ENCODE measurements around the gene PI4KA.
"Not testable (repeated sequence)": the region's sequence is repeated elsewhere in the genome, so short reads cannot be mapped to it uniquely, and the experiment has no call there.

The PI4KA gene

DNA sequence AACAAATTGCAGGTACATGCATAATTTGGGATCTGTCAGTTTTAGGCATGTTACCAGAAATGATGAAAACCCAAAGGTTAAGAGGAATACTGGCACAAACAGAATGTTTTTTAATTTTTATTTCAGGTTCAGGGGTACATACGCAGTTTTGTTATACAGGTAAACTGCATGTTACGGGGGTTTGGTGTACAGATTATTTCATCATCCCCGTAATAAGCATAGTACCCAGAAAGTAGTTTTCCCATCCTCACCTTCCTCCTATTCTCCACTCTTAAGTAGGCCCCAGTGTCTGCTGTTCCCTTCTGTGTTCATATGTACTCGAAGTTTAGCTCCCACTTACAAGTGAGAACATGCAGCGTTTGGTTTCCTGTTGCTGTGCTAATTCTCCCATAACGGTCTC, 33.0 kb downstream of the PI4KA start:
- no peak for DNase-seq (ENCODE audit: low read depth)
- TF ChIP-seq MAX (IDR thresholded peaks at IDR 0.05; ENCODE audit: low read depth, low read length) (no peak), MYC (IDR thresholded peaks at IDR 0.05; ENCODE audit: low read depth, low read length) (no peak), POLR2A (IDR thresholded peaks at IDR 0.05; ENCODE audit: extremely low read depth, insufficient read length) (no peak)
- TF ChIP-seq, protein P1, sequence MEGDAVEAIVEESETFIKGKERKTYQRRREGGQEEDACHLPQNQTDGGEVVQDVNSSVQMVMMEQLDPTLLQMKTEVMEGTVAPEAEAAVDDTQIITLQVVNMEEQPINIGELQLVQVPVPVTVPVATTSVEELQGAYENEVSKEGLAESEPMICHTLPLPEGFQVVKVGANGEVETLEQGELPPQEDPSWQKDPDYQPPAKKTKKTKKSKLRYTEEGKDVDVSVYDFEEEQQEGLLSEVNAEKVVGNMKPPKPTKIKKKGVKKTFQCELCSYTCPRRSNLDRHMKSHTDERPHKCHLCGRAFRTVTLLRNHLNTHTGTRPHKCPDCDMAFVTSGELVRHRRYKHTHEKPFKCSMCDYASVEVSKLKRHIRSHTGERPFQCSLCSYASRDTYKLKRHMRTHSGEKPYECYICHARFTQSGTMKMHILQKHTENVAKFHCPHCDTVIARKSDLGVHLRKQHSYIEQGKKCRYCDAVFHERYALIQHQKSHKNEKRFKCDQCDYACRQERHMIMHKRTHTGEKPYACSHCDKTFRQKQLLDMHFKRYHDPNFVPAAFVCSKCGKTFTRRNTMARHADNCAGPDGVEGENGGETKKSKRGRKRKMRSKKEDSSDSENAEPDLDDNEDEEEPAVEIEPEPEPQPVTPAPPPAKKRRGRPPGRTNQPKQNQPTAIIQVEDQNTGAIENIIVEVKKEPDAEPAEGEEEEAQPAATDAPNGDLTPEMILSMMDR (IDR thresholded peaks at IDR 0.05; ENCODE audit: low read depth, low read length) = no peak
- H3K4me3 ChIP-seq (ENCODE audit: low read depth, low read length) = no peak overlapping the region

DNA sequence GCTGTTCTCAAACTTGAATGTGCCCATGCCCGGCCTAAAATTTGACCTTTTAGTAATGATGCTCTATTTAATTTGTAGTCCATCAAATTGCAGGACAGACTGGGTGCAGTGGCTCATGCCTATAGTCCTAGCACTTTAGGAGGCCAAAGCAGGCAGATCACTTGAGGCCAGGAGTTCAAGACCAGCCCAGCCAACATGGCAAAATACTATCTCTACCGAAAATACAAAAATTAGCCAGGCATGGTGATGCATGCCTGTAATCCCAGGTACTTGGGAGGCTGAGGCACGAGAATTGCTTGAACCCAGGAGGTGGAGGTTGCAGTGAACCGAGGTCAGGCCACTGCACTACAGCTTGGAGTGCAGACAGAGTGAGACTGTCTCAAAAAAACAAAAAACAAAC, 33.4 kb downstream of the PI4KA start:
- not testable (repeated sequence) for H3K4me3 ChIP-seq (ENCODE audit: low read depth, low read length); DNase-seq (ENCODE audit: low read depth)

DNA sequence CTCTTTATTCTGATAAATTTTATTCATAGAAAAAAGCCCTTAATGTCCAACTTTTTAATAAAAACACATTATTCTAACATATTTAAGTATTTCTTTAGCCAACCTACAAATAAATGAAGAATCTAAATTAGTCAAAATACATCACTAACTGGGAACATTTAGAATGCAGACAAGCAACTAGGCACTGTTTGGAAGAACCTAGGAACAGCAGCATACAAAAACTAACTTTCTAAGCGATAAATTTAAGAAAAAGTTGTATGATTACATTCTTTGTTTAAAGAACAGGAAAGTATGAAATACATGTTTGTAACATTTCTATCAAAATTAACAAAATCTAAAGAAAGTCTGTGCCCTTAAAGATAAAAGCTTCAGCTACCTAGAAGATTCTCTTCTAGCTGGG, 35.3 kb downstream of the PI4KA start:
- H3K4me3 ChIP-seq (ENCODE audit: low read depth, low read length) = no peak overlapping the region
- DNase-seq (ENCODE audit: low read depth) = no peak
- TF ChIP-seq MYC (IDR thresholded peaks at IDR 0.05; ENCODE audit: low read depth, low read length) (no peak), POLR2A (IDR thresholded peaks at IDR 0.05; ENCODE audit: extremely low read depth, insufficient read length) (no peak), MAX (IDR thresholded peaks at IDR 0.05; ENCODE audit: low read depth, low read length) (no peak)
- TF ChIP-seq, protein P1 (IDR thresholded peaks at IDR 0.05; ENCODE audit: low read depth, low read length) = no peak

DNA sequence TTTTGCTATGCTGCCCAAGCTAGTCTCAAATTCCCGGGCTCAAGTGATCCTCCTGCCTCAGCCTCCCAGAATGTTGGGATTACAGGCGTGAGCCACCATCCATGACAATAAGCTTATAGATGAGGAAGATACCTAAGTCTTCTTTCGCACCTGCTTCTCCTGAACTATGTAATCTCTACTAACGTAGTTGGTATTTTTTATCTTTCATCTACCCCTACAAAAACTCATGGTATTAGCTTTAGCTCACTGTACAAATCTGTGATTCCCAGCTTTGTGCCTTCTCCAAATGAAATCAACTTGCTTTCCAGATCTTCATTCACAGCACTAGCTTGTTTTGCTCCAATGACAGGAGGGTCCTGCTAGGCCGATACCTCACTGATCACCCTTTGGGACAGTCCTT, 36.4 kb downstream of the PI4KA start:
- no peak overlapping the region for H3K4me3 ChIP-seq (ENCODE audit: low read depth, low read length)
- TF ChIP-seq MYC (IDR thresholded peaks at IDR 0.05; ENCODE audit: low read depth, low read length) (no peak), POLR2A (IDR thresholded peaks at IDR 0.05; ENCODE audit: extremely low read depth, insufficient read length) (no peak), MAX (IDR thresholded peaks at IDR 0.05; ENCODE audit: low read depth, low read length) (no peak)
- TF ChIP-seq, protein P1 (IDR thresholded peaks at IDR 0.05; ENCODE audit: low read depth, low read length) = no peak
- DNase-seq (ENCODE audit: low read depth) = no peak

DNA sequence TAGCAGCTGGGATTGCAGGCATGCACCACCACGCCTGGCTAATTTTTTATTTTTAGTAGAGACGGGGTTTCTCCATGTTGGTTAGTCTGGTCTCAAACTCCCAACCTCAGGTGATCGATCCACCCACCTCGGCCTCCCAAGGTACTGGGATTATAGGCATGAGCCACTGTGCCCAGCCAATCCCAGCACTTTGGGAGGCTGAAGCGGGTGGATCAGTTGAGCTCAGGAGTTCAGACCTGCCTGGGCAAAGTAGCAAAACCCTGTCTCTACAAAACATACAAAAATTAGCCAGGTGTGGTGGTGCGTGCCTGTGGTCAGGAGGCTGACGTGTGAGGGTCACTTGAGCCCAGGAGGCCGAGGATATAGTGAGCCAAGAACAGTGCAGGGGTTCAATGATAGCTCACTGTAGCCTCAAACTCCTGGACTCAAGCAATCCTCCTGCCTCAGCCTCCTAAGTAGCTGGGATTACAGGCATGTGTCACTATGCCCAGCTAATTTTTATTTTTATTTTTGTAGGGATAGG, 36.8 kb downstream of the PI4KA start:
- not testable (repeated sequence) for H3K4me3 ChIP-seq (ENCODE audit: low read depth, low read length); DNase-seq (ENCODE audit: low read depth)

GRCh38 chr22:20819471-20819870, 39.1 kb downstream of the PI4KA start:
- DNase-seq (ENCODE audit: low read depth) = no peak
- no peak overlapping the region for H3K4me3 ChIP-seq (ENCODE audit: low read depth, low read length)
- TF ChIP-seq POLR2A (IDR thresholded peaks at IDR 0.05; ENCODE audit: extremely low read depth, insufficient read length) (no peak), MYC (IDR thresholded peaks at IDR 0.05; ENCODE audit: low read depth, low read length) (no peak)
- TF ChIP-seq, protein P1 (IDR thresholded peaks at IDR 0.05; ENCODE audit: low read depth, low read length) = no peak

DNA sequence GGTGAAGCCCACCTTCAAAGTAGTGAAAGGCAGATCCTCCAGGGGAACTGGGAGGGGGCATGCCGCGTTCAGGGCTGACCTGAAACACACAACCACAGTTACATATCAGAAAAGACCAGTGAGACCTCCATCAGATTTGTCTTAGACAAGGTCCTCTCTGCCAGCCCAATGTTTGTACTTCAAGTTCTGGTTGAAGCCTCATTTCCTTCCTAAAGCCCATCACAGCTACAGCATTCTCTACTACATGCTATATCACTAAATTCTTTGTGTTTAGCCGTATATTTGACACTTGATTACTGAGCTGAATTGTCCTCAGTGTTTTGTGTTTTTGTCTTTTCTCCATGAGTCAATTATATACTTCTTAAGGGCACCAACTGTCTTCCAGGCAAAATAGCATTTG, 40.1 kb downstream of the PI4KA start:
- TF ChIP-seq, protein P1 (IDR thresholded peaks at IDR 0.05; ENCODE audit: low read depth, low read length) = no peak
- TF ChIP-seq MYC (IDR thresholded peaks at IDR 0.05; ENCODE audit: low read depth, low read length) (no peak), MAX (IDR thresholded peaks at IDR 0.05; ENCODE audit: low read depth, low read length) (no peak), POLR2A (IDR thresholded peaks at IDR 0.05; ENCODE audit: extremely low read depth, insufficient read length) (no peak)
- DNase-seq (ENCODE audit: low read depth) = no peak
- H3K4me3 ChIP-seq (ENCODE audit: low read depth, low read length) = no peak overlapping the region

All from NB4 (cell line).